Osteoblast (primary cell): Measurements from ENCODE around the gene ATF3. TPM values are rescaled to one million over a fixed set of nuclear protein-coding genes. Genes with fewer than 3 reads are reported as not detected.

ENCODE experiments used
- DNase-seq: peaks from one replicate; pipeline ENCODE4 v3.0.0; 2011; ENCODE audit warnings: low spot score, mixed read lengths; ENCODE audit not compliant: insufficient read length; ENCODE audit errors: missing footprints
- H2AFZ ChIP-seq: 2 replicates; pipeline ENCODE4 v1.6.0; 2011; ENCODE audit warnings: mild to moderate bottlenecking, low read length
- H3K27ac ChIP-seq: 2 replicates; pipeline ENCODE4 v1.5.1; 2011; ENCODE audit warnings: mild to moderate bottlenecking, low read depth, low read length, moderate library complexity
- H3K27me3 ChIP-seq: 2 replicates; pipeline ENCODE4 v1.6.0; 2012; ENCODE audit warnings: mild to moderate bottlenecking, control low read depth, inconsistent platforms, low read length, moderate library complexity; ENCODE audit not compliant: insufficient read depth
- H3K36me3 ChIP-seq: 2 replicates; pipeline ENCODE4 v1.5.1; 2011; ENCODE audit warnings: mild to moderate bottlenecking, low read length, control low read depth, moderate library complexity; ENCODE audit not compliant: insufficient read depth
- H3K4me1 ChIP-seq: 2 replicates; pipeline ENCODE4 v1.5.1; 2011; ENCODE audit warnings: mild to moderate bottlenecking, low read length, control low read depth, moderate library complexity; ENCODE audit not compliant: insufficient read depth
- H3K4me2 ChIP-seq: 2 replicates; pipeline ENCODE4 v1.6.0; 2011; ENCODE audit warnings: mild to moderate bottlenecking, low read length; ENCODE audit not compliant: insufficient read depth
- H3K4me3 ChIP-seq: fragments of 200-600 bp; sonication (generic); 3 replicates; pipeline ENCODE4 v1.5.1; 2012; ENCODE audit warnings: mild to moderate bottlenecking, low read length, inconsistent platforms; ENCODE audit not compliant: insufficient read depth
- H3K79me2 ChIP-seq: 2 replicates; pipeline ENCODE4 v1.6.0; 2012; ENCODE audit warnings: mild to moderate bottlenecking, low read length, control low read depth, inconsistent platforms; ENCODE audit not compliant: insufficient read depth
- H3K9me3 ChIP-seq: 2 replicates; pipeline ENCODE4 v1.5.1; 2011; ENCODE audit warnings: low read depth, low read length, control low read depth
- H4K20me1 ChIP-seq: 2 replicates; pipeline ENCODE4 v1.6.0; 2012; ENCODE audit warnings: mild to moderate bottlenecking, low read length, control low read depth; ENCODE audit not compliant: insufficient read depth
- CTCF ChIP-seq: IDR thresholded peaks from 2 replicates; pipeline ENCODE4 v1.5.1; 2011; ENCODE audit warnings: mild to moderate bottlenecking, low read depth, low read length, moderate library complexity; ENCODE audit errors: extremely low read depth
- total RNA-seq: library from RNA; depleted of rRNA; stranded (reverse); fragments of >200 nt; gene quantifications from 2 replicates; pipeline ENCODE4 v1.2.3, GENCODE V29; 2012

ATF3 gene
- total RNA-seq, 1 donor, result 3.6 TPM

GRCh38 chr1:212645546-212646543, 37.3 kb downstream of the ATF3 start:
- Histone ChIP-seq H2AFZ (no peak overlapping the region), H3K27ac (no peak overlapping the region), H3K27me3 (no peaks in the 10 kb centered on the region), H3K4me2 (no peak overlapping the region), H3K9me3 (no peaks in the 10 kb centered on the region), H3K36me3 (no peaks in the 10 kb centered on the region), H3K79me2 (no peaks in the 10 kb centered on the region), H3K4me1 (peaks cover 13% of the 10 kb centered on the region), H3K4me3 (no peak overlapping the region), H4K20me1 (no peaks in the 10 kb centered on the region)
- DNase-seq, result peak; percentile 9
- no peak for TF ChIP-seq CTCF

GRCh38 chr1:212646588-212646987, 38.0 kb downstream of the ATF3 start:
- Histone ChIP-seq H3K79me2 (no peaks in the 10 kb centered on the region), H3K4me1 (peaks cover 21% of the 10 kb centered on the region), H3K4me2 (no peak overlapping the region), H3K9me3 (no peaks in the 10 kb centered on the region), H2AFZ (no peak overlapping the region), H3K27ac (no peak overlapping the region), H3K27me3 (no peaks in the 10 kb centered on the region), H3K4me3 (no peak overlapping the region), H4K20me1 (no peaks in the 10 kb centered on the region), H3K36me3 (no peaks in the 10 kb centered on the region)
- TF ChIP-seq CTCF, result no peak
- no peak for DNase-seq

- Histone ChIP-seq H3K27me3 (no peaks in the 10 kb centered on the region), H4K20me1 (no peaks in the 10 kb centered on the region), H2AFZ (no peak overlapping the region), H3K9me3 (no peaks in the 10 kb centered on the region), H3K4me1 (peaks cover 25% of the 10 kb centered on the region), H3K4me3 (no peak overlapping the region), H3K4me2 (no peak overlapping the region), H3K36me3 (no peaks in the 10 kb centered on the region), H3K27ac (no peak overlapping the region), H3K79me2 (no peaks in the 10 kb centered on the region)
- TF ChIP-seq CTCF, result no peak
- no peak for DNase-seq
Observed at GRCh38 chr1:212647004-212647403, 38.4 kb downstream of the ATF3 start.

- Histone ChIP-seq H3K36me3 (no peaks in the 10 kb centered on the region), H3K27me3 (no peaks in the 10 kb centered on the region), H4K20me1 (no peaks in the 10 kb centered on the region), H3K79me2 (no peaks in the 10 kb centered on the region), H3K9me3 (no peaks in the 10 kb centered on the region), H2AFZ (no peak overlapping the region), H3K4me2 (no peak overlapping the region), H3K4me1 (peaks cover 32% of the 10 kb centered on the region), H3K4me3 (no peak overlapping the region), H3K27ac (peak overlapping the region; percentile 56)
- peak; percentile 58 for DNase-seq
- TF ChIP-seq CTCF, result no peak
Observed at GRCh38 chr1:212648431-212648830, 39.9 kb downstream of the ATF3 start.
